GM19328 (cell line): ENCODE results near the gene C9orf50.
"Not testable (repeated sequence)": the region's sequence is repeated elsewhere in the genome, so short reads cannot be mapped to it uniquely, and the experiment has no call there.

Experiments used
- ATAC-seq: cut with Tn5 transposase; IDR thresholded peaks from one replicate; pipeline ENCODE4 v1.9.1; 2021; ENCODE audit warnings: mild to moderate bottlenecking, moderate library complexity; ENCODE audit not compliant: unreplicated experiment

The C9orf50 gene, protein sequence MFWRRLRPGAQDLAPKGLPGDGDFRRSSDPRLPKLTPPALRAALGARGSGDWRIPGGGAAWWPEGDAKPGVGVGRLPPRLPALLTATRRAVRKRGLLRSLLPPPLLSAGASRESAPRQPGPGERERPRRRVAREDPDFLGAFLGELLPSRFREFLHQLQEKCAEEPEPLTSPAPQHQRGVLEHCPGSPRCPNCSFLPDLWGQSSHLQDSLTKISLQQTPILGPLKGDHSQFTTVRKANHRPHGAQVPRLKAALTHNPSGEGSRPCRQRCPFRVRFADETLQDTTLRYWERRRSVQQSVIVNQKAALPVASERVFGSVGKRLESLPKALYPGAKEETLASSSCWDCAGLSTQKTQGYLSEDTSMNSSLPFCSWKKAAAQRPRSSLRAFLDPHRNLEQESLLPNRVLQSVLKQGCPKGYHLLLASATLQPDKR

DNA sequence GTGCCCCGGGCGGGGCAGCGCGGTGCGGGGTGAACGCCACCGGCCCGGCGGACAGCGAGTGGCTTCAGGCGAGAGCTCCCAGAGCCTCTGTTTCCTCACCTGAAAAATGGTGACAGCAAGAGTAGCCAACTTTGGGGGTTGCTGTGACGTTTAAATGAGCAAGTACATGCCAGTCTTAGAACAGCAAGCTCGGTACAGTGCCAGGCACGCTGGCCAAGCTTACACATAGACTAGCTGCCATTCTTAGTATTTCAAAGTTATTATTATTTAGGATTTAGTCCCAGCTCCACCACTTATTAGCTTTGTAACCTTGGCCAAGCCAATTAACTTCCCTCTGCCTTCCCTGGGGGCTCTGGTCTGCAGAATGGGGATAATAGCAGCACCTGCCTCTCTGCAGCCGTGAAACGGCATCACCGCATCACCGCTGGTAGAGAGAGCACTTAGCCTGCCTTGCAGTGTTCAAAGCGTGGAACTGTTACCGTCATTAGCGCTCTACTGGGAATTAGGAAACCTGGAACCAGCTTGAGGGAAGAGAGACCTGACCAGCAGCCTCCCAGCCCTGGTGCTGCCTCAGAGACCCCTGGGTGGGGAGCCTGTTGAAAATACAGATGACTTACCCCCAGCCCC is at the start of gene C9orf50:
TSS of gene C9orf50 (minus strand) at position 433 of the 627 bp plus-strand sequence. CDS start 527 bp downstream, outside the sequence.
- ATAC-seq, result no peak

DNA sequence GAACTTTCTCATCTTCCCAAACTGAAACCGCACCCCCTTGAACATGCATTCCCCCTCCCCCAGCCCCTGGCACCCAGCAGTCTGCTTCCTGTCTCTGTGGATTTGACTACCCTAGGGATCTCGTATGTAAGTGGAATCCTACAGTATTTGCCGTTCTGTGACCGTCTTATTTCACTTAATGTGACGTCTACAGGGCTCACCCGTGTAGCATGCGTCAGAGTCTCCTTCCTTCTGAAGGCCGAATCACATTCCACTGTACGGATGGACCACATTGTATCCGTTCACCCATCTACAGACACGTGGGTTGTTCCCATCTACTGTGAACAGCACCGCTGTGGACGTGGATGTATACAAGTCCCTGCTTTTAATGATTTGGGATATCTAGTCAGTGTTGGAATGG is 49.0 kb upstream of the C9orf50 start:
- no peak for ATAC-seq

DNA sequence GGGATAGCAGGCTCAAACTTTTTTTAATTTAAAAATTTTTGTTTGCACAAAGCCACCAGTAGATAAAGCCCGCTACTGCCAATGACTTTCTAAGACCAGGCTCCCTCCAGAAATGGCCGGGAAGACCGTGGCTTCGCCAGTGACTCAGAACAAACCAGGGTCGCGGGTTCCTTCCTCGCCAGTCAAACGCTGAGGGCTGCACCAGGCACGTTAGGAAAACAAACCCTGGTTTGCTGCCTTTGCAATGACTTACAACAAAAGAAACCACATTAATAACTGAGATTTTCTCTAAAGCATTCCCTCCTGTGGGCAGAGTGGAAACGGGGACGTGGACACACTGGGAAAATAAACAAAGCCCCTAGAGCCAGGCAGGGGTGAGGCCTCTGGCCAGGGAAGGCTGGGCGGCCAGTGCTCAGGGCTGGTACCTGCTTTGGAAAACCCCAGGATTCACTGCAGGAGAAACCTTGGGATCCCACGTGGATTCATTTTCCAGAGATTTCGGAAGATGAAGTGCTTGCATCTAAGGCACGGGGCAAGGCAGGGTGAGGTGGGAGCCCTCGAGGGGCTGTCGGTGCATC is 48.3 kb upstream of the C9orf50 start:
- ATAC-seq, result no peak

DNA sequence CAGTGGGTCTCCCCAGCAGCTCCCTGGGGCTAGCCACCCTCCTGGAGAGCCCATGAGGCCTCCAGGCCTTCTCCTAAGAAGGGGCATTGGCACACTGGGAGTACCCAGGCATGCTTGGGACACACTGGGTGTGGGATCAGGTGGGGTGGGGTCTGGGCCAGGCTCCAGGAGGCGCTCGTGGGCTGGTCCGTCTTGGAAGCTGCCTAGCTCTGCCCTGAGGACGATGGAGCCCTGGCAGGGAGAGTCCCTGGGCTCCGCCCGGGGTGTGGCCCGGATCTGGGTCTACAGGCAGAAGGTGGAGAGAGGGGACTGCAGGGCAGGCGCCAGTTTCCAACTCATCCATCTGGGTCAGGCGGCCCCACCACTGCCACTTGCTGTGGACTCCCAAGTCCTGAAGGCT is 46.9 kb upstream of the C9orf50 start:
- ATAC-seq, result no peak

DNA sequence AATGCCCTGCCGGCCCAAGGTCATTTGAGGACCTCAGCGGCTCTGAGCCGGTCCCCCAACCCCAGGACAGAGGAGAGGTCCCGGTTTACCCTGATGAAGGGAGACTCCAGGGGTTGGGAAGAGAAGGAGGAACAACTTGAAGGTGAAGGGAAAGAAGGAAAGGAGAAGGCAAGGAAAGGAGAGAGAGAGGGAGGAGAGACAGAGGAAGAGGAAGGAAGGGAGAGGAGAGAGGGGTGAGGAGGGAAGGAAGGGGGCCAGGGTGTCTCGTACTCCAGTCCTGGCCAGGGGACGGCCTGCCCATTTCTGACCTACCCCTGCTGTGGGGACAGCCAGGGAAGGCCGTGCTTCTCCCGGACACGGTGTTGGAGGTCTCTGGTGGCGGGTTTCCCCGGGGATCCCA is 46.5 kb upstream of the C9orf50 start:
- no peak for ATAC-seq

DNA sequence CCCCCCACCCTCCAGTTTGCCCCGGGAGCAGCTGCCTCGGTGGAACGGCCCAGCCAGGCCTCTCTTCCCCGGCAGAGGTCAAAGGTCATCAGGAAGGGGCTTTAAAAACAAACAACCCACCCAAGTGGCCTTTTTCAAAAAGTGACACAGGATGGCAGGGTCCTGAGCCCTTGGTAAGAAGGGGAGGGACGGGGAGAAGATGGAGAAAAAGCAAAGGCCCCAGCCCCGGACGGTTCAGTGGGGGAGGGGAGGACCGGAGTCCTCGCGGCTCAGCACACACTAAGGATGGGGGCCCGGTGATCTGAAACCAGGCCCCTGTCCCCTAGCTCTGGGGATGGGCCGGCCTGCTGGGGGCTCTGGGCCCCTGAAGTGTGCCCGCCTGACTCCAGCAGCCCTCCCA is 45.7 kb upstream of the C9orf50 start:
- no peak for ATAC-seq

DNA sequence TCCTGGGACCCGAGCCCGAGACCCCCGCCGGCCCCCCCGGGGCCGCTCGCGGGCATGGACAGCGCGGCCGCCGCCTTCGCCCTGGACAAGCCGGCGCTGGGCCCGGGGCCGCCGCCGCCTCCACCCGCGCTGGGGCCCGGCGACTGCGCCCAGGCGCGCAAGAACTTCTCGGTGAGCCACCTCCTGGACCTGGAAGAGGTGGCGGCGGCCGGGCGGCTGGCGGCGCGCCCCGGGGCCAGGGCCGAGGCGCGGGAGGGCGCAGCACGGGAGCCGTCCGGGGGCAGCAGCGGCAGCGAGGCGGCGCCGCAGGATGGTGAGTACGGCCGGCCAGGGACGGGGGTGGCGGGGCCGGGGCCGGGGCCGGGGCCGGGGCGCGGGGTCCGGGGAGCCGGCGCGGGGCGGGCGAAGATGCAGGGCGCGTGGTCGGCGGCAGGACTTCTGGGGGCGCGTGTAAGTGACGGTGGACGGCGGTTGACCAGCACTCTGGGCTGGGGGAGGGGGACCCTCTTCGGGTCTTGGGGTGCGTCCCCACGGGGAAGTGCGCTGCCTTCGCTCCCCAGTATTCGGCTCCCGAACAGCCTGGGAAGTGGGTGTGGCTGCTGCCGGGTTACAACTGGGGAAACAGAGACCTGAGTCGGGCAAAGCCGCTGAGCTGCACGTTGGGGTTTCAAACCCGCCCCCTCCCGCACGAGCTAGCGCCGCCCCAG is 45.1 kb upstream of the C9orf50 start:
- ATAC-seq, result no peak

DNA sequence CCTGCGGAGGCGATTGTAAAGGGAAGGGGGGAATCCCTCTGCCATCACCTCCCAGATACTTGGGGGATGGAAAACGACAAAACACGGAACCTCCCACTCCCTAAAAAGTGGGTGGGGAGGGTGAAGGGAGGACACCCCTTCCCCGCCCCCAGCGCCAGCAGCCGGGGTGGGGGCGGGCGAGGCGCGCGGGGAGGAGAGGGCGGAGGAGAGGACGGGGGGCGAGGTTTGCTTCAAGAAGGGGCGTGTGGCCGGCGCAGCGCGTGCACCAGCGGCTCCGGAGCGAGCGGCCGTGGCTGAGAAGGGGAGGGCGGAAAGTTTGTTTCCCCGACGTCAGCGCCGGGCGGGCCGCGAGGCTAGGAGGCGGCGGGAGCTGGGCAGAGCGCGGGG is 44.5 kb upstream of the C9orf50 start, which contains the start of gene PRRX2:
TSS of gene PRRX2 (plus strand) at position 259 of the 387 bp plus-strand sequence. CDS start 221 bp downstream, outside the sequence.
- no peak for ATAC-seq

DNA sequence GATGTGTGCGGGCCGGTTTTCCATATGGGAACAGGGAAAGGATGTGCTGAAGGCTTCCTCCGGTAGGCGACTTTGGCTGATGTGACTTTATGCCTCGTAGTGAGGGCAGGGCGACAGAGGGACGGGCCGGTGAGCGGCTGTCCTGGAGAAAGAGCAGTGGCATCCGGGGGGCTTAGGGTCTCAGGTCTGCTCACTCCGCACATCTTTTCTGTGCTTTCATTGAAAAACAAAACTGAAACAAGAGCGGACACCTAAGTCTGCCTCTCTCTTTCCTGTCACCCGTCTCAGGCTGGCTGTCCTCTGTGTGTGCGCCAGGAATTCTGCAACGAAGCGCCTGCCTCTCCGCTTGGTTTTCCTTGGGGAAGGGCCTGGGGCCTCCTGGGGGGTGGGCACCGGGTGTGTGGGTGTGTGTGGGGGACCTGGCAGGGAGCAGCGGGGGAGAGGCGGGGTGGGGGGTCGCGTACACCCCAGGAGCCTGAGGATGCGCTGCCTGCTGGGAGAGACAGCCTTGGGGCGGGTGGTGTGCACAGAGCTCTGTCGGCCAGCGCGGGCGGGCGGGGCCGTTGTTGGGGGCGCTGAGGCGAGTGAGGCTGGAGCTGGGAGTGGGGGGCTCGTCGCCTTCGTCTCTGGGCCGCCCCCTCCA is 44.0 kb upstream of the C9orf50 start:
- no peak for ATAC-seq

DNA sequence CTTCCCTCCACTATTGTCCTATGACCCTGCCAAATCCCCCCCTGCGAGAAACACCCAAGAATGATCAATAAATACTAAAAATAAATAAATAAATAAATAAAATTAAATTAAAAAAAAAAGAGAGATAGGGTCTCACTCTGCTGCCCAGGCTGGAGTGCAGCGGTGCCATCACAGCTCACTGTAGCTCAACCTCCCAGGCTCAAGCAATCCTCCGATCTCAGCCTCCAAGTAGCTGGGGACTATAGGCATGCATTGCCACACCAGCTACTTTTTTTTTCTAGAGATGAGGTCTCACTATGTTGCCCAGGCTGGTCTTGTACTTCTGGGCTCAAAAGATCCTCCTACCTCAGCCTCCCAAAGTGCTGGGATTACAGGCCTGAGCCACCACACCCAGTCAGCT is 41.3 kb upstream of the C9orf50 start:
- ATAC-seq, result not testable (repeated sequence)

DNA sequence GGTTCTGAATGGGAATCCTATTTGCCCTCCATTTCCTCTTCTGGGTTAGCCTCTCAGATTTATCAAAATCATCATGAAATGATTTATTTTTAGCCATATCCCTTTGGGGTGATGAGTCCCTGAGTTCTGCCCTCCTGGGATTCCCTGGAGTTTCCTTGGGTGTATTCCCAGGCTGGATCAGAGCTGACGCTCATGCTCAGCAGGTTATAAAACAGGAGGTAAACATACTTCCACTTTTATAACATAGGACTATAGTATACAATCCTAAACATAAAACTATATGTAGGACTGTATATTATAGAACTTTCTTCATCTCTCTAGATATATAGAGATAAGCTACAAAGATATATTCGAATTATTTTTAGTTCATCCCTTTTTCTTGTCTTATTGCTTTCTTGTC is 40.1 kb upstream of the C9orf50 start:
- no peak for ATAC-seq

DNA sequence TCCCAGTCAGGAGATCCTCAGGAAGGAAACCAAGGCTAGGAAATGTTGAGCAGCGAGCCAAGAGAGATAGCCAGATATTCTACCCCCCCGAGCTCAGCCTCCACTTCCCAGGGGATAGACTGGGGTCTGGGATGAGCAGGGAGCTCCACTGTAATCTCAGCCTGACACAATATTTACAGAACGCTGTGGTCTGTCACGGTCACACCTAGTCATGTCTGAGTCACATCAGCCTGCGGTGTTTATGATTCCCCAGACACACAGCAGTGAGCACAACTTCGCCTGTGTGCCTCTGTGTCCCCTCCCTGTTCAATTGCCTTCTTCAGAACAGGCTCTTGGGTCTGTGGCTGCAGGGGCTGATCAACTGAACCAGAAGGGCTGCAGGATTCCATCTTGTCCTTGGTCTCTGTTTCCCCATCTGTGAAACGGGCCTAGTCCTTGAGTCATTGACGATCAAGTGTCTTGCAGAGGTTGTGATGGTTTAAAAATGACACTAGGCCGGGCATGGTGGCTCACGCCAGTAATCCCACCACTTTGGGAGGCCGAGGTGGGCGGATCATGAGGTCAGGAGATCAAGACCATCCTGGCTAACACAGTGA is 36.0 kb upstream of the C9orf50 start:
- ATAC-seq, result no peak

DNA sequence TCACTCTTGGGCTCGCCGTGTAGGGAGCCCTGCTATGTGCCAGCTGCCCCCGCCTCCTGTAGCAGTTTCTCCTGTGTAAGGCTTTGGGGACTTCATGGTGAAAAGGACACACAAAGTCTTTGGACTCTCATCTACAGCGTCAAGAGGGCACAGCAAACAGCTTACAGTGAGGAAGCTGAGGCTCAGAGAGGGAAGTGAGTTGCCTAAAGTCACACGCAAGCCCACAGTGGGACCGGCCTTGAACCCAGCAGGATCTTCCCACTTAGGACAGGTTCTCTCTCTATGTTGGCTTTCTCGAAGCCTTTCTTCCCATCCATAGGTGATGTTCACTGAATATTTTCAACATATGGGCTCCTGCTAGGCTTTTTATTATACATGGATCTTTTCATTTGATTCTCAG is 34.8 kb upstream of the C9orf50 start:
- ATAC-seq, result no peak

DNA sequence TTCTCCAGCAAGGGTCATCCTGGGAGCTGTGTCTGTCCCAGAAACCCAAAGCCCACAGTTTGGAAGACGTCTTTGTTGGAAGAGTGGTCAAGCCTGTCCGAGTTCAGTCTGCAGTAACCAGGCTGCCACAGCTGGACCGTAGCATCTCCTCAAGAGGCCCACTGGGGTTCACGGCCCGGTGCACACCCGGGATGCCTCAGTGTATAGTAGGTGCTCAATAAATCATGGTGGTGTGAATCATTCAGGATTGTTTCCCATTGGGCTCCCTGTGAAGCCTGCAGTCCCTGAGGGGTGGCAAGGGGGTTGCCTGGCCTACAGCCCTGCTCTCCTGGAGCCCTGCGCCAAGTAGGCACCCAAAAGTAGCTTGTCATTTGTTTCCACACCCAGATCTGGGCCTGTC is 34.3 kb upstream of the C9orf50 start:
- ATAC-seq, result no peak

DNA sequence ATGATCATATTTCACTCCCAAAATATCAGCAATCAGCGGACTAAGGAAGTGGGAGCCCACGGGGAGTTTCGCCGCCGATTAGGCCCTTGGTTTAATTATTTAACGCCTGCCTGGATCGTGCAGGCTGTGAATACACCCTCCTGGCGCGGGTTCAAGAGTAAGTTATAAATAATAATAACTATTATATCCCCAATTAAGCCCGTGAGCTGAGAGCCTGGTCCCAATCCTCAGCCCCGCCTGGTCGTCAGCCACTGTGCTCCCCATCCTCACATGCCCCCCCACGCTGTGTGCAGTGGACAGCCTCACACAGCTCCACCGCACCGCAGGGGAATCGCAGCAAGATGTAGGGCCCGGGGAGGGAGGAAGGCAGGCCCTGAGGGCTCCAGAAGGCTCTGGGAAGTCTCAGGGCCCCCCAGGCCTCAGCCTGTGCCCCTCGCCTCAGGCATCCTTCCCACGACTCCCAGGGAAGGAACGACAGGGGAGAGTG is 33.7 kb upstream of the C9orf50 start:
- no peak for ATAC-seq

DNA sequence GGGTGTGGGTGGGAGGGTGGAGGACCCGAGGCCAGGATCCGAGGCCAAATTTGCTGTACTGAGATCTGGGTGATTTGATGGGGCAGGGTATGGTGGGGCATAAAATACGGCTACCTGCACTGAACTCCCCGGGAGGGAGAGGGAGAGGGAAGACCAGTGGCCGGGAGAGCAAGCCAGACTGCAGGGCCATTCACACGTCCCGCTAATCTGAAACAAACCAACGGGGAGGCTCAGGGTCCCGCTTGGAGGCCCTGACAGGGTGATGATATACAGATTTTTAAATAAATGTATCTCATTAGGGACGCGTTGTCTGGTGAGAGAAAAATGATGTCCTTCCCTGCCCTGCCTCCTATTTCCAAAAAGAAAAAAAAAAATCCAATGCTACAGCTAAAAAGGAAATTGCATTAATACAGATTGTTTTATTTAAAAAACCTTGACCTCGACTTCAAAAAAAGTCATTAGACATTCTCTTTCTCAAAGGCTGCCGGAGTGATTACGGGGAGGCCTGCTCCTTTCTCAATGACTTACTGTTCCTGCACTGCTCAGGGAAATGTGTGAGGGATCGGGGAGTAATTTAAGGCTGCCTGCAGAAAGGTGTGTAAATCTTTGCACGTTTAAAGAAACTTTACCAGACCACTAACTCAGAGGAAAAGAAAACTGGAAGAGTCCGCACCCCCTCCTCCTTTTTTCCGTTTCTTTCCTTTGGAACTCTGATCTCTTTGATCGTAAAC is 33.1 kb upstream of the C9orf50 start:
- no peak for ATAC-seq

DNA sequence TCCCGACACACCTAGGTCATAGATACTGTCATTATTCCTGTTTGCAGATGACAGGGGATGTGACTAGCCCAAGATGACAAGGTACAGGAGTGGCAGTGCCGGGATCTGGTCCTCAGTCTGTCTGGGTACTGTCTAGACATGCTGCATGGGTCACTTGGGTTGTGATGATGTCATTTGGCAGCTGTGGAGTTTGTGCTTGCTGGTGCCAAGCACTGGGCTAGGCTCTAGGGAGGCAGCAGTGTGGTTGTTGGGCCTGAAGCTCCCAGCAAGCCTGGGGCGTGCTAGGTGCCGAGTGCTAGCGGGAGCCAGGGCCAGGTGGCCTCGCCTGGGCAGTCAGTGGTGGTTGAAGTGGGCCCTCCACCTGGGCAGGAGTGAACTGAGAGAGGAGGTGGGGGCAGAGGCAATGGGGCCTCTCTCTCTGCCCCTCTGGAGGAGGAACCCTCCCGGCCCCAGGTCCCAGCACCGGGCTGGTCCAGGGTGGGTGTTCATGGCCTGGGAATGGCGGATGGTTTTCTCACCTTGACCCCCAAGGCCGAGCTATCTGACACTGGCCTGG is 29.9 kb upstream of the C9orf50 start:
- ATAC-seq, result no peak

DNA sequence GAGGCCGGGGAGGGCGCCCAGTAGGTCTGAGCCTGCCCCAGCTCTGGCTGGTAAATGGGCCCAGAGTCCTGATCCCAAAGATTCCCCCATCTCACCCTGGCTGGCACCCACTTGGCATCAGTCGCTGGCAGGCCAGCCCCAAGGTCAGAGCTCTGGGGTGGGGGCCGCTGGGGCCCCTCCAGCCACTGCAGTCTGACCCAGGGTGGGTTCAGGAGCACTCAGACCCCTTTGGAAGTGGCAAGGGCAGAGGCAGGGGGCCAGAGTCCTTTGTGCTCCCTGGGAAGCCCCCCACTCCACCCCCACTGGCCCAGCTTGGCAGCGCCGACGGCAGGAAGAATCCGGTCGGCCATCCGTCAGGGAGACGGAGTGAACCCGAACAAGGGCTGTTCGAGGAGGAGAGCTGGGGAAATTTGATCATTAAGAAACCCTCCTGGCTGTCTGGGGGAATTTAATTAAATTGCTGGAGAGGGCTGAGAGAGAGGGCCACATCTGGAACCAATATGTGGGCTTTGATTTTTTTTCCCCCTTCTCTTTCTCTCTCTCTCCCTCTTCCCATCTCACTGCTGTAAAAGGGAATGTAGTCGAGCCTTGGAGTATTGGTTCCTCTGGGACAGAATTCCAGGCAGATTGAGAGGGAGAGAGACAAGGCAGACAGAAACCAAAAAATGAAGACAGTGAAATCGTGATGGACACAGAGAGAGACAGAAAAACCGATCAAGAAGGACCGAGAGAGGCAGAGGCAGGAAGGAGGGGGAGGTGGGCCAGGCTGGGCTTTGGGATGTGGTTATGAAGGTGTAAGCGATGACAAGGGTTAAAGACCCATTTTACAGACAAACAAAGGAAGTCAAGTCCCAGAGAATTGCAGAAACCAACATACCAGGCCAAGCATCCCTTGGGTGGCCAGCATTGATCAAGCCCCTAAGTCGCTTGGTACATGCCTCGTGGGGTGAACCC is 29.1 kb upstream of the C9orf50 start:
- no peak for ATAC-seq
